H1 (cell line): ENCODE measurements around the gene CCDC80. TPM values are rescaled to one million over a fixed set of nuclear protein-coding genes. Genes with fewer than 3 reads are reported as not detected.
A peak's percentile ranks its signal among the peaks of the same experiment; 100 is the strongest.

ENCODE experiments used
- CTCF ChIA-PET: fragments of 300-600 bp; sonication (Branson Sonifier 250); formaldehyde crosslinking; loops from one replicate; lab custom pipeline; 2021; ENCODE audit not compliant: partially characterized antibody; lab: Charles Lee
- POLR2A ChIA-PET: fragments of 300-600 bp; sonication (Branson Sonifier 250); formaldehyde crosslinking; loops from one replicate; lab custom pipeline; 2021; ENCODE audit warnings: inconsistent platforms; ENCODE audit not compliant: partially characterized antibody; lab: Charles Lee
- DNase-seq, 2 experiments: peaks; one replicate each; pipeline versions ENCODE4 v3.0.0 to v3.0.0-alpha.2; 2010 to 2022; ENCODE audit warnings: low spot score in 2 of 2, low read depth in 1 of 2, mixed read lengths in 1 of 2
- FAIRE-seq: peaks from 2 replicates; lab custom pipeline; 2011; peaks lifted over from hg19 to GRCh38; lab: Jason Lieb, UNC
- H2AFZ ChIP-seq: 2 replicates; pipeline ENCODE4 v1.8.1; 2012; ENCODE audit warnings: low read length, inconsistent platforms
- H2AK5ac ChIP-seq: 2 replicates; pipeline ENCODE4 v1.6.1; 2013; ENCODE audit warnings: low read depth, low read length
- H2BK120ac ChIP-seq: replicated peaks from 2 replicates; pipeline ENCODE3; 2013; ENCODE audit warnings: low read depth, low read length, inconsistent platforms
- H2BK12ac ChIP-seq: 2 replicates; pipeline ENCODE4 v1.6.1; 2013; ENCODE audit warnings: low read depth, low read length
- H2BK15ac ChIP-seq: 2 replicates; pipeline ENCODE4 v1.6.1; 2013; ENCODE audit warnings: low read length
- H2BK20ac ChIP-seq: 2 replicates; pipeline ENCODE4 v1.6.1; 2013; ENCODE audit warnings: low read length
- H2BK5ac ChIP-seq: 2 replicates; pipeline ENCODE4 v1.6.1; 2013; ENCODE audit warnings: low read depth, low read length
- H3K14ac ChIP-seq: 2 replicates; pipeline ENCODE4 v1.6.1; 2013; ENCODE audit warnings: inconsistent platforms; ENCODE audit not compliant: insufficient read length
- H3K18ac ChIP-seq: 2 replicates; pipeline ENCODE4 v1.6.1; 2013; ENCODE audit warnings: low read length; ENCODE audit errors: extremely low read depth
- H3K23ac ChIP-seq: 2 replicates; pipeline ENCODE4 v1.6.1; 2013; ENCODE audit warnings: inconsistent platforms; ENCODE audit not compliant: insufficient read length
- H3K23me2 ChIP-seq: 2 replicates; pipeline ENCODE4 v1.6.1; 2013; ENCODE audit warnings: low read depth, low read length
- H3K27ac ChIP-seq: 2 replicates; pipeline ENCODE4 v1.6.1; 2011; ENCODE audit warnings: low read depth, low read length, inconsistent platforms
- H3K27me3 ChIP-seq, 4 experiments: replicated peaks in 1 of 4; 1 replicate in 1 of 4; 2 replicates in 3 of 4; pipeline versions ENCODE4 v1.6.1 to v1.8.1; 2011 to 2013; ENCODE audit warnings: low read length in 3 of 4, mild to moderate bottlenecking in 3 of 4, inconsistent platforms in 2 of 4, mixed read lengths in 2 of 4, moderate library complexity in 1 of 4; ENCODE audit not compliant: control insufficient read depth in 3 of 4, insufficient read depth in 3 of 4; ENCODE audit errors: extremely low read depth in 1 of 4
- H3K36me3 ChIP-seq, 4 experiments: 2 replicates each; pipeline versions ENCODE4 v1.6.1 to v1.8.1; 2011 to 2013; ENCODE audit warnings: mild to moderate bottlenecking in 4 of 4, low read length in 3 of 4, moderate library complexity in 2 of 4, control low read depth in 1 of 4, inconsistent platforms in 1 of 4; ENCODE audit not compliant: insufficient read depth in 4 of 4, control insufficient read depth in 2 of 4
- H3K4ac ChIP-seq: replicated peaks from 2 replicates; pipeline ENCODE3; 2013; ENCODE audit warnings: low read length, low read depth, mixed read lengths, inconsistent platforms; ENCODE audit not compliant: insufficient read length
- H3K4me1 ChIP-seq, 4 experiments: replicated peaks in 1 of 4; 1 replicate in 1 of 4; 2 replicates in 3 of 4; pipeline versions ENCODE4 v1.6.1 to v1.8.1; 2011 to 2013; ENCODE audit warnings: low read length in 3 of 4, inconsistent platforms in 2 of 4, mixed read lengths in 1 of 4; ENCODE audit not compliant: insufficient read depth in 4 of 4, control insufficient read depth in 3 of 4
- H3K4me2 ChIP-seq, 2 experiments: 2 replicates each; pipeline versions ENCODE4 v1.6.1 to v1.8.1; 2011 to 2013; ENCODE audit warnings: low read depth in 2 of 2, low read length in 2 of 2, control low read depth in 1 of 2, inconsistent platforms in 1 of 2, mild to moderate bottlenecking in 1 of 2; ENCODE audit not compliant: insufficient read depth in 1 of 2
- H3K4me3 ChIP-seq, 4 experiments: fragments of 200-600, 300-600 bp in 1 of 4; sonication (generic), shearing (Covaris generic), sonication (Bioruptor Twin) in 1 of 4; 2 replicates each; pipeline versions ENCODE4 v1.5.1 to v1.8.1; 2011 to 2016; ENCODE audit warnings: low read length in 4 of 4, low read depth in 3 of 4, control low read depth in 2 of 4, inconsistent platforms in 2 of 4, mild to moderate bottlenecking in 2 of 4, mixed read lengths in 1 of 4, moderate library complexity in 1 of 4; ENCODE audit not compliant: insufficient read depth in 2 of 4; ENCODE audit errors: extremely low read depth in 1 of 4
- H3K56ac ChIP-seq: replicated peaks from 2 replicates; pipeline ENCODE3; 2013; ENCODE audit warnings: low read depth, mild to moderate bottlenecking, mixed read lengths, low read length, inconsistent platforms; ENCODE audit not compliant: insufficient read length
- H3K79me1 ChIP-seq: 2 replicates; pipeline ENCODE4 v1.6.1; 2013; ENCODE audit warnings: low read depth, low read length, control low read depth
- H3K79me2 ChIP-seq, 2 experiments: 2 replicates each; pipeline versions ENCODE4 v1.6.1 to v1.8.1; 2012 to 2013; ENCODE audit warnings: low read length in 2 of 2, mild to moderate bottlenecking in 2 of 2, inconsistent platforms in 1 of 2; ENCODE audit not compliant: insufficient read depth in 2 of 2, control insufficient read depth in 1 of 2
- H3K9ac ChIP-seq, 4 experiments: replicated peaks in 1 of 4; 1 replicate in 1 of 4; 2 replicates in 3 of 4; pipeline versions ENCODE4 v1.6.1 to v1.8.1; 2011 to 2013; ENCODE audit warnings: low read depth in 3 of 4, low read length in 3 of 4, control low read depth in 2 of 4, mild to moderate bottlenecking in 2 of 4, moderate library complexity in 2 of 4, inconsistent platforms in 1 of 4; ENCODE audit errors: extremely low read depth in 1 of 4
- H3K9me3 ChIP-seq, 2 experiments: 2 replicates each; pipeline versions ENCODE4 v1.6.1 to v1.8.1; 2012 to 2013; ENCODE audit warnings: mild to moderate bottlenecking in 2 of 2, moderate library complexity in 2 of 2, control low read depth in 1 of 2, inconsistent platforms in 1 of 2, low read depth in 1 of 2, low read length in 1 of 2, mixed read lengths in 1 of 2; ENCODE audit not compliant: insufficient read depth in 2 of 2
- H4K20me1 ChIP-seq, 2 experiments: replicated peaks in 1 of 2; 2 replicates each; pipeline versions ENCODE3 to v1.8.1; 2011 to 2013; ENCODE audit warnings: inconsistent platforms in 2 of 2, low read length in 2 of 2, mild to moderate bottlenecking in 1 of 2; ENCODE audit not compliant: insufficient read depth in 2 of 2, control insufficient read depth in 1 of 2
- H4K5ac ChIP-seq: 2 replicates; pipeline ENCODE4 v1.6.1; 2013; ENCODE audit warnings: low read length, low read depth, mixed read lengths, inconsistent platforms; ENCODE audit not compliant: insufficient read length
- H4K8ac ChIP-seq: 2 replicates; pipeline ENCODE4 v1.8.0; 2013; ENCODE audit warnings: mild to moderate bottlenecking, moderate library complexity, low read length, inconsistent platforms; ENCODE audit not compliant: insufficient read depth; ENCODE audit errors: extremely low read depth
- H4K91ac ChIP-seq: replicated peaks from 2 replicates; pipeline ENCODE3; 2013; ENCODE audit warnings: low read length, mixed read lengths, inconsistent platforms; ENCODE audit not compliant: insufficient read length
- ATF3 ChIP-seq: IDR thresholded peaks from 2 replicates; pipeline ENCODE4 v1.6.1; 2011; ENCODE audit warnings: low read depth, mild to moderate bottlenecking, low read length; ENCODE audit not compliant: insufficient read depth
- CTCF ChIP-seq, 3 experiments: IDR thresholded peaks; 1 replicate in 2 of 3; 2 replicates in 1 of 3; pipeline versions ENCODE4 v1.5.1 to v1.6.1; 2011; ENCODE audit warnings: low read length in 3 of 3, mild to moderate bottlenecking in 3 of 3, inconsistent platforms in 2 of 3, low read depth in 1 of 3, moderate library complexity in 1 of 3; ENCODE audit not compliant: insufficient read depth in 1 of 3; ENCODE audit errors: control extremely low read depth in 1 of 3
- MAX ChIP-seq: IDR thresholded peaks from 2 replicates; pipeline ENCODE4 v1.6.1; 2012; ENCODE audit warnings: inconsistent platforms
- RAD21 ChIP-seq, 2 experiments: IDR thresholded peaks in 1 of 2; conservative IDR thresholded peaks in 1 of 2; 2 replicates each; pipeline ENCODE4 v1.6.1; 2011; ENCODE audit warnings: low read depth in 2 of 2, low read length in 2 of 2, improper control_type of control experiment in 1 of 2, inconsistent platforms in 1 of 2, mild to moderate bottlenecking in 1 of 2, moderate library complexity in 1 of 2
- RNF2 ChIP-seq: fragments of 200-900, 300-1000 bp; sonication (generic); IDR thresholded peaks from 2 replicates; pipeline ENCODE4 v1.7.1; 2016; ENCODE audit warnings: borderline replicate concordance, low read depth, mild to moderate bottlenecking, antibody characterized with exemption, low read length; ENCODE audit not compliant: poor library complexity, severe bottlenecking; ENCODE audit errors: missing control alignments
- SIX5 ChIP-seq: IDR thresholded peaks from 2 replicates; pipeline ENCODE4 v1.6.1; 2011; ENCODE audit warnings: mild to moderate bottlenecking, low read depth, low read length
- WGBS, 2 experiments: shearing (Covaris generic) in 1 of 2; methylation state at CpG; one replicate each; pipeline versions ENCODE4 v1.1.6 to v1.1.7; 2013 to 2015; ENCODE audit warnings: low lambda C conversion rate in 2 of 2, mixed read lengths in 2 of 2, inconsistent platforms in 1 of 2, low coverage in 1 of 2, missing lambda C conversion rate in 1 of 2; ENCODE audit not compliant: insufficient replicate concordance in 2 of 2, insufficient coverage in 1 of 2, insufficient read length in 1 of 2; ENCODE audit errors: extremely low coverage in 1 of 2, missing lambda C conversion rate in 1 of 2; 5-methylcytosine and 5-hydroxymethylcytosine counted together
- polyA plus RNA-seq, 7 experiments: library from polyadenylated mRNA; depleted of rRNA in 3 of 7; stranded (reverse) in 5 of 7; unstranded in 2 of 7; fragments of >200 nt in 5 of 7; fragments of 200-250 nt in 2 of 7; gene quantifications; 1 replicate in 5 of 7; 2 replicates in 1 of 7; 4 replicates in 1 of 7; pipeline versions ENCODE4 v1.2.1 to v1.2.3, GENCODE V29; 2011 to 2013; ENCODE audit warnings: missing spikeins in 2 of 7, mixed read lengths in 2 of 7
- total RNA-seq: library from RNA; stranded (reverse); fragmentation: NEBNext Ultra II Directional; extraction: Animal tissue kit (Norgen Biotek cat#: 25700); gene quantifications from 2 replicates; pipeline ENCODE4 v1.2.1, GENCODE V29; 2021

Gene CCDC80
- total and polyA plus RNA-seq, 2 of the 8 experiments (the other 6 are each of a cell fraction or from before 2014, with no cell fraction given) = 1.1 to 12.9 TPM

- H3K23me2 ChIP-seq = no peaks in the 10 kb centered on the region
- ChIA-PET POLR2A (interaction anchor here (2.3 kb wide), 1 partner anchor 60 kb away, joined by 9 read pairs; no protein-coding TSS in a partner anchor), CTCF (interaction anchor here (0.7 to 2.3 kb wide), 35 partner anchors 8 to 445 kb away, joined by 3 to 25 read pairs (median 6); partner anchors contain the start of gene CCDC80)
- 73% methylated on average over 2 of the region's 2 CpGs; no CpG with 5 or more reads in 1 of the 2 experiments for WGBS, 2 experiments
- H2BK5ac ChIP-seq = no peak overlapping the region
- H2BK20ac ChIP-seq = no peak overlapping the region
- no peak overlapping the region for H3K4me3 ChIP-seq
- no peak overlapping the region for H4K91ac ChIP-seq
- no peak overlapping the region for H4K8ac ChIP-seq
- H2AFZ ChIP-seq = no peak overlapping the region
- H3K56ac ChIP-seq = no peak overlapping the region
- H3K14ac ChIP-seq = no peak overlapping the region
- H4K5ac ChIP-seq = no peak overlapping the region
- no peak overlapping the region for H2BK120ac ChIP-seq
- peaks cover 0 to 39% (median 8%) of the 10 kb centered on the region in 4 experiments; a peak in 4 of 8 replicates for H3K36me3 ChIP-seq
- H3K79me1 ChIP-seq = no peaks in the 10 kb centered on the region
- H3K79me2 ChIP-seq = no peaks in the 10 kb centered on the region
- no peaks in the 10 kb centered on the region for H4K20me1 ChIP-seq
- DNase-seq = no peak
- H3K27me3 ChIP-seq = no peaks in the 10 kb centered on the region
- no peak overlapping the region for H2BK12ac ChIP-seq
- H3K4me1 ChIP-seq = no peaks in the 10 kb centered on the region; a peak in 1 of 7 replicates
- H3K9ac ChIP-seq = no peak overlapping the region
- H3K23ac ChIP-seq = no peak overlapping the region
- FAIRE-seq = peak; percentile 78
- no peak overlapping the region for H2BK15ac ChIP-seq
- H3K4ac ChIP-seq = no peak overlapping the region
- peak in 2 of 3 experiments; percentile 30 to 47; a peak in 2 of 4 replicates for TF ChIP-seq CTCF (IDR thresholded peaks at IDR 0.05; ENCODE audit: control extremely low read depth in 1 of 3, insufficient read depth in 1 of 3, low read depth in 1 of 3, low read length in 3 of 3)
- no peak for TF ChIP-seq ATF3
- no peak for TF ChIP-seq RNF2
- peak; percentile 74 to 80 for TF ChIP-seq RAD21 (IDR thresholded peaks at IDR 0.05 in 1 of 2, conservative IDR thresholded peaks at IDR 0.05 in 1 of 2; ENCODE audit: low read depth in 2 of 2, low read length in 2 of 2)
- no peak for TF ChIP-seq MAX
- no peak for TF ChIP-seq SIX5
- no peaks in the 10 kb centered on the region for H3K9me3 ChIP-seq
- H3K18ac ChIP-seq = no peak overlapping the region
- no peak overlapping the region for H3K4me2 ChIP-seq
- H3K27ac ChIP-seq = no peak overlapping the region
- H2AK5ac ChIP-seq = no peak overlapping the region
These were observed 58.6 kb downstream of the CCDC80 start for GRCh38 chr3:112582244-112582874.
